Tibial nerve (tissue), 4 donors: Measurements from ENCODE around the gene ALKBH8. TPM values are rescaled to one million over a fixed set of nuclear protein-coding genes. Genes with fewer than 3 reads are reported as not detected.
"Not testable (repeated sequence)": the region's sequence is repeated elsewhere in the genome, so short reads cannot be mapped to it uniquely, and the experiment has no call there.

Source experiments
- DNase-seq, 2 donors: peaks; one replicate each; pipeline ENCODE4 v3.0.0-alpha.2; 2019; ENCODE audit warnings: low spot score in 2 of 2
- H3K27ac ChIP-seq, 4 donors: fragments of 200-600 bp; sonication (generic) in 3 of 4; one replicate each; pipeline ENCODE4 v1.5.1; 2017 to 2019; ENCODE audit warnings: mild to moderate bottlenecking in 1 of 4
- H3K27me3 ChIP-seq, 2 donors: fragments of 200-600 bp; sonication (generic) in 1 of 2; one replicate each; pipeline versions ENCODE4 v1.5.1 to v1.6.0; 2017 to 2019
- H3K36me3 ChIP-seq, 3 donors: fragments of 200-600 bp; sonication (generic); one replicate each; pipeline ENCODE4 v1.5.1; 2018 to 2019
- H3K4me1 ChIP-seq, 4 donors: fragments of 200-600 bp; sonication (generic) in 3 of 4; one replicate each; pipeline ENCODE4 v1.5.1; 2017 to 2019
- H3K4me3 ChIP-seq, 4 donors: fragments of 200-600 bp; sonication (generic) in 3 of 4; one replicate each; pipeline ENCODE4 v1.5.1; 2017 to 2019; ENCODE audit warnings: mild to moderate bottlenecking in 1 of 4, moderate library complexity in 1 of 4
- H3K9me3 ChIP-seq, 4 donors: fragments of 200-600 bp; sonication (generic) in 3 of 4; one replicate each; pipeline ENCODE4 v1.5.1; 2017 to 2019
- CTCF ChIP-seq, 5 experiments: fragments of 200-600 bp in 3 of 5; fragments of 450-650 bp in 2 of 5; sonication (generic) in 3 of 5; IDR thresholded peaks; one replicate each; pipeline ENCODE4 v1.5.1; 2016 to 2019; ENCODE audit warnings: antibody characterized with exemption in 5 of 5, mild to moderate bottlenecking in 3 of 5, moderate library complexity in 2 of 5
- EP300 ChIP-seq, 2 donors: sonication (generic); formaldehyde crosslinking; IDR thresholded peaks; one replicate each; pipeline ENCODE4 v1.6.1; 2017; ENCODE audit warnings: antibody characterized with exemption in 2 of 2, mild to moderate bottlenecking in 1 of 2
- POLR2A ChIP-seq, 2 donors: fragments of 450-650 bp; IDR thresholded peaks; one replicate each; pipeline ENCODE4 v1.6.1; 2017; ENCODE audit warnings: antibody characterized with exemption in 2 of 2, mild to moderate bottlenecking in 2 of 2, moderate library complexity in 2 of 2
- WGBS, 2 donors: methylation state at CpG; one replicate each; pipeline ENCODE4 v1.1.5; 2018; 5-methylcytosine and 5-hydroxymethylcytosine counted together
- total RNA-seq, 4 donors: library from RNA; depleted of rRNA; stranded (reverse); fragments of >200 nt; gene quantifications; one replicate each; pipeline ENCODE4 v1.1.0, GENCODE V29; 2016

ALKBH8 gene
- total RNA-seq, 4 donors from 2014 or later, result 3.6 to 6.3 (median 5.5) TPM

GRCh38 chr11:107590460-107591377, 25.2 kb upstream of the ALKBH8 start, which contains the start of gene ELMOD1:
TSS of gene ELMOD1 (plus strand) at chr11:107591147. CDS start at chr11:107618190, 27,043 bp downstream.
- Histone ChIP-seq H3K27ac (no peak within 1 kb of the TSS), H3K36me3 (no peaks in the 10 kb centered on the region), H3K27me3 (peaks cover 0 to 52% of the 10 kb centered on the region in 2 donors), H3K4me3 (peak within 1 kb of the TSS; percentile 39 to 67 (median 54)), H3K4me1 (peaks cover 0 to 27% (median 9%) of the 10 kb centered on the region in 4 donors), H3K9me3 (no peaks in the 10 kb centered on the region)
- TF ChIP-seq CTCF (IDR thresholded peaks at IDR 0.05) (peak in 1 of 5 experiments; percentile 19), EP300 (IDR thresholded peaks at IDR 0.05) (no peak), POLR2A (IDR thresholded peaks at IDR 0.05) (no peak)
- DNase-seq, result no peak
- WGBS, 2 donors, result 0 to 1% methylated on average over 37 to 71 of the region's 74 CpGs

GRCh38 chr11:107587306-107587979, 21.9 kb upstream of the ALKBH8 start:
- 80 to 81% methylated on average over 5 of the region's 5 CpGs for WGBS, 2 donors
- peaks cover 0 to 29% of the 10 kb centered on the region in 2 donors for H3K27me3 ChIP-seq
- H3K4me1 ChIP-seq, result peaks cover 0 to 25% (median 9%) of the 10 kb centered on the region in 4 donors
- TF ChIP-seq EP300 (IDR thresholded peaks at IDR 0.05), result no peak
- no peak for TF ChIP-seq CTCF (IDR thresholded peaks at IDR 0.05)
- TF ChIP-seq POLR2A (IDR thresholded peaks at IDR 0.05), result no peak
- no peak overlapping the region for H3K4me3 ChIP-seq
- H3K36me3 ChIP-seq, result no peaks in the 10 kb centered on the region
- no peaks in the 10 kb centered on the region for H3K9me3 ChIP-seq
- H3K27ac ChIP-seq, result no peak overlapping the region
- DNase-seq, result no peak

- peaks cover 0 to 5% of the 10 kb centered on the region in 2 donors for H3K27me3 ChIP-seq
- no peak for DNase-seq
- no peaks in the 10 kb centered on the region for H3K4me1 ChIP-seq
- WGBS, 2 donors, result 79% methylated on average over 3 of the region's 3 CpGs
- no peaks in the 10 kb centered on the region for H3K36me3 ChIP-seq
- no peak for TF ChIP-seq POLR2A (IDR thresholded peaks at IDR 0.05)
- no peak for TF ChIP-seq EP300 (IDR thresholded peaks at IDR 0.05)
- no peak for TF ChIP-seq CTCF (IDR thresholded peaks at IDR 0.05)
- no peak overlapping the region for H3K27ac ChIP-seq
- no peak overlapping the region for H3K4me3 ChIP-seq
- no peaks in the 10 kb centered on the region for H3K9me3 ChIP-seq
These were observed 18.2 kb upstream of the ALKBH8 start for GRCh38 chr11:107583629-107584195.

- 38 to 49% methylated on average over 3 of the region's 3 CpGs for WGBS, 2 donors
- Histone ChIP-seq H3K27ac (no peak overlapping the region), H3K4me3 (no peak overlapping the region), H3K9me3 (no peaks in the 10 kb centered on the region), H3K36me3 (no peaks in the 10 kb centered on the region), H3K27me3 (no peaks in the 10 kb centered on the region), H3K4me1 (no peaks in the 10 kb centered on the region)
- TF ChIP-seq CTCF (IDR thresholded peaks at IDR 0.05) (no peak), EP300 (IDR thresholded peaks at IDR 0.05) (no peak), POLR2A (IDR thresholded peaks at IDR 0.05) (no peak)
- DNase-seq, result no peak
These were observed 15.6 kb upstream of the ALKBH8 start for GRCh38 chr11:107581147-107581546.

- not testable (repeated sequence) for H3K27me3 ChIP-seq, H3K36me3 ChIP-seq, H3K4me1 ChIP-seq, DNase-seq, H3K4me3 ChIP-seq, H3K9me3 ChIP-seq, H3K27ac ChIP-seq
- 96 to 100% methylated on average over 2 of the region's 2 CpGs for WGBS, 2 donors
These were observed 13.6 kb upstream of the ALKBH8 start for GRCh38 chr11:107579169-107579568.
